PC-9 (cell line): ENCODE data around the gene FAM72A. TPM values are rescaled to one million over a fixed set of nuclear protein-coding genes. Genes with fewer than 3 reads are reported as not detected.

Experiments
- BruUV-seq: library from RNA; stranded (reverse); fragments of 400-500 nt; replicated peaks from 2 replicates; lab custom pipeline; 2021; lab: Mats Ljungman, UMichigan
- CTCF ChIA-PET: fragments of 300-600 bp; sonication (Branson Sonifier 250); formaldehyde crosslinking; loops from one replicate; lab custom pipeline; 2022; ENCODE audit warnings: antibody characterized with exemption; lab: Charles Lee
- POLR2A ChIA-PET: fragments of 300-600 bp; sonication (Branson Sonifier 250); formaldehyde crosslinking; loops from one replicate; lab custom pipeline; 2022; ENCODE audit warnings: antibody characterized with exemption; ENCODE audit not compliant: unreplicated experiment; lab: Charles Lee
- DNase-seq, 2 experiments: peaks; one replicate each; pipeline versions ENCODE4 v3.0.0 to v3.0.0-alpha.2; 2015 to 2022; ENCODE audit warnings: mixed read lengths in 1 of 2
- H2AFZ ChIP-seq: fragments of 200-600 bp; sonication (generic); 2 replicates; pipeline ENCODE4 v1.8.1; 2017; ENCODE audit warnings: antibody characterized with exemption
- H3F3A ChIP-seq: fragments of 200-600 bp; sonication (generic); 2 replicates; pipeline ENCODE4 v1.8.1; 2017; ENCODE audit warnings: antibody characterized with exemption, mild to moderate bottlenecking, low read depth; ENCODE audit not compliant: insufficient read depth
- H3K27ac ChIP-seq: fragments of 200-600 bp; sonication (generic); 2 replicates; pipeline ENCODE4 v1.6.1; 2016; ENCODE audit warnings: mixed run types
- H3K27me3 ChIP-seq: fragments of 200-600 bp; sonication (generic); 2 replicates; pipeline ENCODE4 v1.6.1; 2016; ENCODE audit warnings: low read depth, mixed run types; ENCODE audit not compliant: insufficient read depth
- H3K36me3 ChIP-seq: fragments of 200-600 bp; sonication (generic); 2 replicates; pipeline ENCODE4 v1.6.1; 2016; ENCODE audit warnings: low read depth, mixed run types
- H3K4me1 ChIP-seq: fragments of 200-600 bp; sonication (generic); replicated peaks from 2 replicates; pipeline ENCODE4 v1.6.1; 2016; ENCODE audit warnings: mixed run types; ENCODE audit not compliant: insufficient read depth
- H3K4me2 ChIP-seq: fragments of 200-600 bp; sonication (generic); 2 replicates; pipeline ENCODE4 v1.6.1; 2017; ENCODE audit warnings: mixed run types
- H3K4me3 ChIP-seq: fragments of 200-600 bp; sonication (generic); 2 replicates; pipeline ENCODE4 v1.6.1; 2016; ENCODE audit warnings: mixed run types
- H3K79me2 ChIP-seq: fragments of 200-600 bp; sonication (generic); 2 replicates; pipeline ENCODE4 v1.6.1; 2017; ENCODE audit warnings: low read depth, mixed run types
- H3K9me2 ChIP-seq: fragments of 200-600 bp; sonication (generic); 2 replicates; pipeline ENCODE4 v1.8.1; 2017; ENCODE audit warnings: mild to moderate bottlenecking; ENCODE audit not compliant: insufficient read depth
- H3K9me3 ChIP-seq: fragments of 200-600 bp; sonication (generic); 2 replicates; pipeline ENCODE4 v1.8.1; 2016; ENCODE audit warnings: low read depth; ENCODE audit not compliant: insufficient read depth
- H4K20me1 ChIP-seq: fragments of 200-600 bp; sonication (generic); 2 replicates; pipeline ENCODE4 v1.8.1; 2017; ENCODE audit not compliant: insufficient read depth
- EZH2 ChIP-seq: fragments of 200-600 bp; sonication (generic); IDR thresholded peaks from 2 replicates; pipeline ENCODE4 v1.8.0; 2017; ENCODE audit warnings: antibody characterized with exemption, low read depth
- intact Hi-C: fragments of 100-400 bp; cut with micrococcal nuclease; formaldehyde crosslinking; loops from one replicate; pipeline ENCODE4 v1.10.0; 2022; ENCODE audit not compliant: unreplicated experiment
- total RNA-seq: library from RNA; stranded (reverse); gene quantifications from 2 replicates; pipeline ENCODE4 v1.2.3, GENCODE V29; 2021
- TF ChIP-seq, protein P1 (sequence below): fragments of 200-600 bp; sonication (generic); conservative IDR thresholded peaks from 2 replicates; pipeline ENCODE4 v1.6.1; 2017; ENCODE audit warnings: mixed run types, antibody characterized with exemption, mild to moderate bottlenecking, moderate library complexity

FAM72A gene
- total RNA-seq, 1 experiment from 2014 or later, result 20.0 TPM

DNA sequence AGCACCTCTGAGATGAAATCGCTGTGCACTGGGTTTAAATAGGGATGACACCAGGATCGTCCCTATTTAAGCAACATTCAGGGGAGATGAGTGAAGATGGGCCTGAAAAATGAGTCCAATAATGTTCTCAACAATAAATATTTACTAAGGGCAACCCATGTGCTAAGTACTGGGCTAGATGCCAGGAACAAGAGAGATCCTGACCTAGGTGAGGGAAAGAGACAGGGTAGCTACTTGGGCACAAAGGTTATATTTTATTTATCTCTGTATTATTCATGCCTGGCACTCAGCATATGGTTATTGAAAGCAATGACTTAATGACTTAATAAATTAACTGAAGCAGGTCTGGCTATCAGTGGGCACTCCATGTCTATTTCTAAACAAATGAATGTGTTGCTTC, 58.0 kb downstream of the FAM72A start:
- Histone ChIP-seq H3K4me3 (no peak overlapping the region), H3K79me2 (no peaks in the 10 kb centered on the region), H3K4me2 (no peak overlapping the region), H3K27ac (no peak overlapping the region), H3K9me3 (0 out of 2 replicates have a peak, but pooled peaks cover 4% of the 10 kb centered on the region), H3F3A (no peaks in the 10 kb centered on the region), H3K36me3 (no peaks in the 10 kb centered on the region), H3K27me3 (peaks cover 14% of the 10 kb centered on the region), H2AFZ (no peak overlapping the region), H3K4me1 (no peaks in the 10 kb centered on the region), H3K9me2 (no peaks in the 10 kb centered on the region), H4K20me1 (no peaks in the 10 kb centered on the region)
- ChIA-PET POLR2A (no interaction called here), CTCF (no interaction called here)
- BruUV-seq, result no TSS peak
- no peak for DNase-seq
- no peak for TF ChIP-seq EZH2
- TF ChIP-seq, protein P1, sequence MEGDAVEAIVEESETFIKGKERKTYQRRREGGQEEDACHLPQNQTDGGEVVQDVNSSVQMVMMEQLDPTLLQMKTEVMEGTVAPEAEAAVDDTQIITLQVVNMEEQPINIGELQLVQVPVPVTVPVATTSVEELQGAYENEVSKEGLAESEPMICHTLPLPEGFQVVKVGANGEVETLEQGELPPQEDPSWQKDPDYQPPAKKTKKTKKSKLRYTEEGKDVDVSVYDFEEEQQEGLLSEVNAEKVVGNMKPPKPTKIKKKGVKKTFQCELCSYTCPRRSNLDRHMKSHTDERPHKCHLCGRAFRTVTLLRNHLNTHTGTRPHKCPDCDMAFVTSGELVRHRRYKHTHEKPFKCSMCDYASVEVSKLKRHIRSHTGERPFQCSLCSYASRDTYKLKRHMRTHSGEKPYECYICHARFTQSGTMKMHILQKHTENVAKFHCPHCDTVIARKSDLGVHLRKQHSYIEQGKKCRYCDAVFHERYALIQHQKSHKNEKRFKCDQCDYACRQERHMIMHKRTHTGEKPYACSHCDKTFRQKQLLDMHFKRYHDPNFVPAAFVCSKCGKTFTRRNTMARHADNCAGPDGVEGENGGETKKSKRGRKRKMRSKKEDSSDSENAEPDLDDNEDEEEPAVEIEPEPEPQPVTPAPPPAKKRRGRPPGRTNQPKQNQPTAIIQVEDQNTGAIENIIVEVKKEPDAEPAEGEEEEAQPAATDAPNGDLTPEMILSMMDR, result no peak
- intact Hi-C loops, result no loop called here

DNA sequence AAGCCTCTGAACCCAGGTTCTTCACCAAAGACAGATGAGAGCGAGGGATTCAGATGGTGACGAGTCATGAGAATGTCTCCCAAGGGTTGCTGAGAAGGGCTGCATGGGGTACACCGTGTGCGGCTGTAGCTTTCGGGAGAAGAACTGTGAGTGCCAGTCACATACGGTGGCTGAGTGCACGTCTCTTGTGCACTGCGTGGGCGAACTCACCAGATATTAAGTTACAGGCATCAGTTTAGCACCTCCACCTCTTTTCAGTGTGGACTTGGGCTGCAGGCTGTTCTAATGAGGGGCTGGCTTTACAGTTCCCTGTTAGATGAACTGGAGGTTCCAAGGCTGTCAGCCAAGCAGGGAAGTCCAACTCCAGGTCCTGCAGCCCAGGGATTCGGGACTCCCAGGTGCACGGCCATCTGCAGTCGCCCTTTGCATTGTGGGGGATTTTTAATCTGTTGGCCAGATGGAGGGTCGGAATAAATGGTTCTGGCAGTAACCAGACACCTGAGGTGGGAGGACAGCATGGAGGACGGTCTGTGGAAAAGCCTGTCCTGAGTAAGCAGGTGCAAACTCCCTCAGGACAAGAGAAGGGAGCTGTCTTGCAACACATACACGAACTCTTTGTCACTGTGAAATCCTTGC, 59.0 kb downstream of the FAM72A start:
- POLR2A ChIA-PET, result no interaction called here

DNA sequence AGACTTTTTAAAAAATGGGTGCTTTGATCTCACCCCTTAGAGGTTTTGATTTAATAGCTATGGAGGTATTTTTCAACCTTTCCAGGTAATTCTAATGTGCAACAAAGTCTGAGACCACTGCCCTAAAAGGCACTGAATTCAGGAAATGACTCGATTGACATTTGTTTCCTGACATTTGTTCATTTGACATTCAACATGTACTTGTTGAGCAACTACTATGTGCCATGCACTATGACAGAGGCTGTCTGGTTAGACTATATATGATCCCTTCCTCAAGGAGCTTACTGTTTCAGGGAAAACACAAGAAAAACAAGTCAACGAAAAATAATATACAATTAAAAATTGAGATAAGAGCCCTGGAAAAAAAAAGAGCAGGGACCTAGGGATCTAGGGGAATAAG, 59.9 kb downstream of the FAM72A start:
- Histone ChIP-seq H3K4me3 (no peak overlapping the region), H3K27ac (no peak overlapping the region), H3K9me3 (0 out of 2 replicates have a peak, but pooled peaks cover 4% of the 10 kb centered on the region), H3F3A (no peaks in the 10 kb centered on the region), H3K4me2 (no peak overlapping the region), H3K27me3 (peaks cover 14% of the 10 kb centered on the region), H3K79me2 (no peaks in the 10 kb centered on the region), H3K36me3 (no peaks in the 10 kb centered on the region), H3K9me2 (no peaks in the 10 kb centered on the region), H2AFZ (no peak overlapping the region), H3K4me1 (no peaks in the 10 kb centered on the region), H4K20me1 (no peaks in the 10 kb centered on the region)
- no peak for DNase-seq
- TF ChIP-seq EZH2, result no peak
- BruUV-seq, result no TSS peak
- POLR2A ChIA-PET, result no interaction called here
- intact Hi-C loops, result no loop called here
- CTCF ChIA-PET, result no interaction called here

More for the DNA sequence above, 59.0 kb downstream of the FAM72A start:
- Histone ChIP-seq H3K27ac (no peak overlapping the region), H4K20me1 (no peaks in the 10 kb centered on the region), H2AFZ (no peak overlapping the region), H3K79me2 (no peaks in the 10 kb centered on the region), H3K4me1 (no peaks in the 10 kb centered on the region), H3K9me3 (0 out of 2 replicates have a peak, but pooled peaks cover 4% of the 10 kb centered on the region), H3K9me2 (no peaks in the 10 kb centered on the region), H3K36me3 (no peaks in the 10 kb centered on the region), H3K4me3 (no peak overlapping the region), H3K4me2 (no peak overlapping the region), H3F3A (no peaks in the 10 kb centered on the region), H3K27me3 (peaks cover 14% of the 10 kb centered on the region)
- intact Hi-C loops, result no loop called here
- BruUV-seq, result no TSS peak
- DNase-seq, result no peak
- TF ChIP-seq, protein P1, result no peak
- CTCF ChIA-PET, result no interaction called here

DNA sequence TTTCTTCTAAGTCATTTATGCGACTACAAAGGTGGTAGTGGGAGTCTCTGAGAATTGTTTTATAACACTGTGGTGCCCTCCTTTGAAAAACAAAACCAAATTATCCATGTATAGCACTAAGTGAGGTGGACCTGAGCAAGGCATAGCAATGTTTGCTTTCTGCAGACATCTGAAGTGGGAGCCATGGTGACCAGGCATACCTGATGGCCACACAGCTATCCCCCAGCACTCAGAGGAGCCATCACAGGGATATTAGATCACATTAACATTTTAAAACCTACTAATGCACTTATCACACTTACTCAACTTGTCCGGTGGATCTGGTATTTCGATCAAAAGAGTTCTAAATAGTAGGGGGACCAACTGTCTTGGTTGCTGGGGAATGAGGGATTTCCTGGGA, 60.6 kb downstream of the FAM72A start:
- CTCF ChIA-PET, result no interaction called here
- no peaks in the 10 kb centered on the region for H3K9me2 ChIP-seq

More for the DNA sequence above, 60.6 kb downstream of the FAM72A start:
- H4K20me1 ChIP-seq, result no peaks in the 10 kb centered on the region
- no peak for DNase-seq
- no peaks in the 10 kb centered on the region for H3F3A ChIP-seq
- intact Hi-C loops, result no loop called here
- H3K4me2 ChIP-seq, result no peak overlapping the region
- no peak overlapping the region for H2AFZ ChIP-seq
- H3K27me3 ChIP-seq, result peaks cover 14% of the 10 kb centered on the region
- H3K4me3 ChIP-seq, result no peak overlapping the region
- 0 out of 2 replicates have a peak, but pooled peaks cover 4% of the 10 kb centered on the region for H3K9me3 ChIP-seq
- POLR2A ChIA-PET, result no interaction called here
- no peaks in the 10 kb centered on the region for H3K4me1 ChIP-seq
- H3K27ac ChIP-seq, result no peak overlapping the region
- no peaks in the 10 kb centered on the region for H3K79me2 ChIP-seq
- no peak for TF ChIP-seq EZH2
- TF ChIP-seq, protein P1, result no peak
- H3K36me3 ChIP-seq, result no peaks in the 10 kb centered on the region
- no TSS peak for BruUV-seq
